ENCODE results near the gene SVEP1. TPM values are rescaled to one million over a fixed set of nuclear protein-coding genes. Genes with fewer than 3 reads are reported as not detected.
"Not testable (repeated sequence)": the region's sequence is repeated elsewhere in the genome, so short reads cannot be mapped to it uniquely, and the experiment has no call there.

SVEP1 gene
- total and polyA plus RNA-seq, 7 donors, result 0.78 to 16.3 (median 5.5) TPM

DNA sequence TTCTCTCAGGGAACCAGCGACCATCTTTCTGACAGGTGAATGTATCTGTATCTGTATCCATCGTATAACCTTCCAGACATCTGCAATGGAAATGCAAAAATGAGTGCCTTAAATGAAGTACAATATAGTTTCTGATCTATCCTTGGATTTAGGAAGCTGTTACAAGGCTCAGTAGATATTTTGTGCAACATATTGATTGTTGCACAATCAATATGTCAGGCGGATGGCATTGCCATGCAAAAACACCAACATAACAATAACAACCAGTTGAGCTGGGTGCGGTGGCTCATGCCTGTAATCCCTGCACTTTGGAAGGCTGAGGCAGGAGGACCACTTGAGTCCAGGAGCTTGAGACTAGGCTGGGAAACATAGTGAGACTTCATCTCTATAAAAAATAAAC is 175.1 kb downstream of the SVEP1 start:
- no peak overlapping the region for H3K27ac ChIP-seq
- no peaks in the 10 kb centered on the region for H3K27me3 ChIP-seq (ENCODE audit: insufficient read depth in 3 of 3, low read length in 2 of 3)
- H3K9me3 ChIP-seq, result no peaks in the 10 kb centered on the region
- ATAC-seq (no peak), DNase-seq (no peak)
- TF ChIP-seq, protein P1, sequence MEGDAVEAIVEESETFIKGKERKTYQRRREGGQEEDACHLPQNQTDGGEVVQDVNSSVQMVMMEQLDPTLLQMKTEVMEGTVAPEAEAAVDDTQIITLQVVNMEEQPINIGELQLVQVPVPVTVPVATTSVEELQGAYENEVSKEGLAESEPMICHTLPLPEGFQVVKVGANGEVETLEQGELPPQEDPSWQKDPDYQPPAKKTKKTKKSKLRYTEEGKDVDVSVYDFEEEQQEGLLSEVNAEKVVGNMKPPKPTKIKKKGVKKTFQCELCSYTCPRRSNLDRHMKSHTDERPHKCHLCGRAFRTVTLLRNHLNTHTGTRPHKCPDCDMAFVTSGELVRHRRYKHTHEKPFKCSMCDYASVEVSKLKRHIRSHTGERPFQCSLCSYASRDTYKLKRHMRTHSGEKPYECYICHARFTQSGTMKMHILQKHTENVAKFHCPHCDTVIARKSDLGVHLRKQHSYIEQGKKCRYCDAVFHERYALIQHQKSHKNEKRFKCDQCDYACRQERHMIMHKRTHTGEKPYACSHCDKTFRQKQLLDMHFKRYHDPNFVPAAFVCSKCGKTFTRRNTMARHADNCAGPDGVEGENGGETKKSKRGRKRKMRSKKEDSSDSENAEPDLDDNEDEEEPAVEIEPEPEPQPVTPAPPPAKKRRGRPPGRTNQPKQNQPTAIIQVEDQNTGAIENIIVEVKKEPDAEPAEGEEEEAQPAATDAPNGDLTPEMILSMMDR (IDR thresholded peaks at IDR 0.05), result no peak
- H3K36me3 ChIP-seq (ENCODE audit: insufficient read depth in 1 of 2, low read depth in 1 of 2), result no peaks in the 10 kb centered on the region
- intact Hi-C loops (cut with DNase I), result no loop called here
- H3K4me3 ChIP-seq, result no peak overlapping the region
- WGBS, 3 donors, result 89 to 92% (median 91%) methylated on average over 4 of the region's 4 CpGs
- H3K4me1 ChIP-seq, result no peaks in the 10 kb centered on the region

- TF ChIP-seq, protein P1 (IDR thresholded peaks at IDR 0.05), result no peak
- H3K27me3 ChIP-seq (ENCODE audit: insufficient read depth in 3 of 3, low read length in 2 of 3), result no peaks in the 10 kb centered on the region
- intact Hi-C loops (cut with DNase I), result no loop called here
- no peaks in the 10 kb centered on the region for H3K9me3 ChIP-seq
- no peak for DNase-seq
- H3K4me3 ChIP-seq, result no peak overlapping the region
- no peaks in the 10 kb centered on the region for H3K4me1 ChIP-seq
- no peaks in the 10 kb centered on the region for H3K36me3 ChIP-seq (ENCODE audit: insufficient read depth in 1 of 2, low read depth in 1 of 2)
- WGBS, 3 donors, result 40 to 88% (median 69%) methylated on average over 4 of the region's 4 CpGs
- no peak overlapping the region for H3K27ac ChIP-seq
- ATAC-seq, result no peak
Measured at GRCh38 chr9:110399983-110400382, 179.6 kb downstream of the SVEP1 start.

- ATAC-seq; H3K36me3 ChIP-seq (ENCODE audit: insufficient read depth in 1 of 2, low read depth in 1 of 2); H3K27me3 ChIP-seq (ENCODE audit: insufficient read depth in 3 of 3, low read length in 2 of 3); H3K4me3 ChIP-seq; H3K9me3 ChIP-seq; H3K27ac ChIP-seq; DNase-seq; intact Hi-C loops (cut with DNase I); H3K4me1 ChIP-seq: not testable (repeated sequence)
- 88 to 92% (median 91%) methylated on average over 1 of the region's 2 CpGs for WGBS, 3 donors
Measured at GRCh38 chr9:110398992-110399391, 180.5 kb downstream of the SVEP1 start.

DNA sequence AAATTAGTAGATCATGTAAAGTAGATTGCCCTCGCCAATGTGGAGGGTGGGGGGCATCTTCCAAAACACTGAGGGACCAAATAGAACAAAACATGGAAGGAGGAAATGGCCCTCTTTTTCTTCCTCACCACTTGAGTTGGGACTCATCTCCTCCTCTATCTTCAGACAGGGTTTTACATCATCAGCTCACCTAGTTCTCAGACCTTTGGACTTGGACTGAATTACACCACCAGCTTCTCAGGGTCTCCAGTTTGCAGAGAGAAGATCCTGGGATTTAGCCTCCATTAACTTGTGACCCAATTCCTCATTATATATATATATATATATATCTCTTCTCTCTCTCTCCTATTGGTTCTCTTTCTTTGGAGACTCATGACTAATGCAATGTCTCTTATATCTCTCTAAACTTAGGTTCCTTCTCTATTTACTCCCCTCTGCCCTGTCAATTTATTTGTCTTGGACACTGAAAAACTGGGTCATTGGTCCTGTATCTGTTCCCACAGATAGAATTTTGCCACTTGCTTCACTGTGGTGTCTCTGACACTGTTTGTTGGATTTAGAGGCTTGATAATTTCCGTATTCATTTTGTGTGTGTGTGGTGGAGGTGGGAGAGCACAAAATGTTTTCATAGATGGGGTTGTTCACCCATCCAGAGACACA is 187.6 kb downstream of the SVEP1 start:
- no peaks in the 10 kb centered on the region for H3K27me3 ChIP-seq (ENCODE audit: insufficient read depth in 3 of 3, low read length in 2 of 3)
- WGBS, 3 donors, result 45 to 82% (median 76%) methylated on average over 2 of the region's 2 CpGs
- H3K4me1 ChIP-seq, result no peaks in the 10 kb centered on the region
- ATAC-seq, result no peak
- H3K36me3 ChIP-seq (ENCODE audit: insufficient read depth in 1 of 2, low read depth in 1 of 2), result no peaks in the 10 kb centered on the region
- TF ChIP-seq, protein P1 (IDR thresholded peaks at IDR 0.05), result no peak
- DNase-seq, result no peak
- no peak overlapping the region for H3K27ac ChIP-seq
- no peak overlapping the region for H3K4me3 ChIP-seq
- H3K9me3 ChIP-seq, result no peaks in the 10 kb centered on the region
- intact Hi-C loops (cut with DNase I), result no loop called here

DNA sequence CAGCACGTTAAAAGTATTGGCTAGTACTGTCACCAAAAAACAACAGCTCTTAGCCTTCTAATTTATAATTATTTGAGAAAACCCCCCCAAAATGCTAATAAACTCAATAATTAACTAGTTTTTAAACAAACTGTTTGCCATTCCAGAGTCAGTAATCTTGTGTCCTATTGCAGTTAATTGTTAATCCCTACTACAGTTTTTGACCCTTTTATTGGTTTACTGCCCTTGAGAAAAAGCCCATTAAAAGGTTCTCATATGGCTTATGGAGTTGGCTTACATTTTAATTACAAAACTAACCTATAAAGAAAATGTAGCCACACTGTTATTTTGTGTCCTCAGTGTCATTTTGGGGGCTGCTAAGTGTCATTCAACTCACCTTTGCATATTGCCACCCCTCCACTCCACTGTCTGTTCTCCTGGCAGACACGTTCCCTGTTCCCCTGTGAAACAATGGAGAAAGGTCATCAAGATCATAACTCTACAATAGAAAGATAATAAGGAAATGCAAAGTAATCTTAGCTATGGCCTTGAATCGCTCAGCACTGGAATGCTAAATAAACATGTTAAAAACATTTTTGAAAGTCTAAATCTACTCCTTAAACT is 190.3 kb downstream of the SVEP1 start:
- H3K9me3 ChIP-seq, result no peaks in the 10 kb centered on the region
- 68 to 73% (median 68%) methylated on average over 3 of the region's 3 CpGs for WGBS, 3 donors
- no peak overlapping the region for H3K4me3 ChIP-seq
- intact Hi-C loops (cut with DNase I), result no loop called here
- H3K4me1 ChIP-seq, result no peaks in the 10 kb centered on the region
- H3K36me3 ChIP-seq (ENCODE audit: insufficient read depth in 1 of 2, low read depth in 1 of 2), result no peaks in the 10 kb centered on the region
- no peak overlapping the region for H3K27ac ChIP-seq
- no peaks in the 10 kb centered on the region for H3K27me3 ChIP-seq (ENCODE audit: insufficient read depth in 3 of 3, low read length in 2 of 3)
- TF ChIP-seq, protein P1 (IDR thresholded peaks at IDR 0.05), result no peak
- ATAC-seq (no peak), DNase-seq (no peak)
